GM20431 (cell line): ENCODE data around the gene ERN2.

ENCODE experiments used
- in situ Hi-C: fragments of 300-500 bp; cut with MseI, MboI; formaldehyde crosslinking; loops from one replicate; pipeline ENCODE4 v1.15.0; 2020; ENCODE audit warnings: low sequenced_read_pairs; ENCODE audit not compliant: unreplicated experiment

ERN2 gene

DNA sequence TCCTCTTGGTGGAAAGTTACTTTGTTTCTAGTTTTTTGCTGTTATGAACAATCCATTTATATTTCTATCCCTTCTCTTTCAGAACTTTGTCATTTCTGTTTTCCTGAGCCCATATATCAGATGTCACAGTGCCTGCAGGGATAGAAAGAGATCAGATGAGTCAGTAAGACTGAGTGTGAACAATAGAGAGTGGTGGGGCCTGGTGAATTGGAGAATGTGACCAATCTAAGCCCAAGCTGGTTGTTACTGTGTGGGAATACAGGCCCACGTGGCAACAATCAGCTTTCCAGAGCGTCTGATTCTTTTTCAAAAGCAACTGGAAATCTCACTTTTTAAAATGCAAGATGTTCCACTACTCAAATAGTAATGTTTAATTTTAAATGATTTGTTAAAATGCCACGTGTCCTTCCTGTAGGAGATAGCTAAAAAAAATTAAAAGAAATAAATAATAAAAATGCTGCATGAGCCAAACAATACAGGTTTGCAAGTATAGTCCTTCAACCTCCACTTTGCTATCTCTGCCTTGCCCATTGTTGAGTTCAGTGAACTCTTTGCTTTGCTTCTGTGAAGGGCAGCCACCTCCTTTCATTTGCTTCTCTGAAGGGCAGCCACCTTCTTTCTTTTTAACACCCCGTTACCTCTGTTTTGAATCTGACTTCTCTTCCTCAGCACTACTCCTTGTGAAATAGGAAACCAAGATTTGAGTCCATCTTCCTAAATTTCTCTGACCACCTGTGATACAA is 62.2 kb downstream of the ERN2 start:
- in situ Hi-C loops = no loop called here

DNA sequence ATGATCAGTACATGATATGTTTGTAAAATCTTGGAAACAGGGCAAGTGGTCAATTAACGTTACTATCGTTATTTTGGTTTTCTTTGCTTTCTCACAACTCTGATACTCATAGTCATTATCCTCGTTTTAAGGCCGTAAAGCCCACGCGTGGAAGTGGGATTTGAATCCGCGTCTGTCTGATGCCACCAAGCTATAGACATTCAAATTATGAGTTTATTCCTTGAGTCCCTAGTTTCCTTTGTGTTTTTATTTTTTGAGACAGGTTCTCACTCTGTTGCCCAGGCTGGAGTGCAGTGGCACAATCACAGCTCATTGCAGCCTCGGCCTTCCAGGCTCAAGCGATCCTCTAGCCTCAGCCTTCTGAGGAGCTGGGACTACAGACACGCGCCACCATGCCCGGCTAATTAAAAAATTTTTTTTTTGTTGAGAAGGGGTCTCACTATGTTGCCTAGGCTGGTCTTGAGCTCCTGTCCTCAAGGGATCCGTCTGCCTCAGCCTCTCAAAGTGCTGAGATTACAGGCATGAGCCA is 70.7 kb downstream of the ERN2 start:
- in situ Hi-C loops = no loop called here

DNA sequence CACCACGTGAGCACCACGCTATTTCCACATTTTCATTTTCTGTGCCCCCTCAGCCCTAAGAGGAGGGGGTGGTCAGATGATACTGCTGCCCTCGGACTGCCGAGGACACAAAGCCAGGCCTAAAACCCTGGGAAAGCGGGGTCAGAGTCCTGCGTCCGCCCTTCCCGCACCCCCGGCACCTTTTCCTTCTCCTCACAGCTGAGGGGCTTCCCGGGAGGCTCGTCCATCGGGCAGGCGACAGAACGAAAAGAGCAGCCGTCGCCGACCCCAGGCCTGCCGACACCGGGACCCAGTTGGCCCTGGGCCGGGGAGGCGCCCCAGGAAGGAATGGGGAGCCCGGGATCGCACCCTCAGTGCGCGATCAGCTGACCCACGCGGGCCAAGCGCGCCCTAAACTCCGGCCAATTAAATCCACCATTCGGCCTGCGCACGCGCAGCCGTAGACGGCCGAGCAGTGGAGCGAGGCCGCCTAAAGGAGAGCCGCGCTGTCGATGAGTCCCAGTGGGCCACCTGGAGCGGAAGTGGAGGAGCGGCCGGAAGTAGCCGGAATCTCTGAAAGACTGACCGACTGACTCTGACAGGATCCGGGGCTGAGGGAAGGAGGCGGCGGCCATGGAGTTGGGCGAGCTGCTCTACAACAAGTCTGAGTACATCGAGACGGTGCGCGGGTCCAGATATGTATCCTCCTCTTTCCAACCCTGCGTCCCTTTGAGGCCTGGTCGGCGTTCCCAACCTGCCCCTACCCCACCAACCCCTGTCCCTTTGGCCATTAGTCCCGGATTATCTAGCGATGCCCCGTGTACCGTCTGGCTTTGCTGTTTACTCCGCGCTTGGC is 71.9 kb downstream of the ERN2 start, which contains the start of the genes DCTN5 and PALB2:
DCTN5 (plus strand) TSS at position 536 of the 835 bp plus-strand sequence; CDS start at position 613, 77 bp downstream.
PALB2 (minus strand) TSS at position 380 of the 835 bp plus-strand sequence; CDS start at position 227, 153 bp downstream.
- in situ Hi-C loops = no loop called here

DNA sequence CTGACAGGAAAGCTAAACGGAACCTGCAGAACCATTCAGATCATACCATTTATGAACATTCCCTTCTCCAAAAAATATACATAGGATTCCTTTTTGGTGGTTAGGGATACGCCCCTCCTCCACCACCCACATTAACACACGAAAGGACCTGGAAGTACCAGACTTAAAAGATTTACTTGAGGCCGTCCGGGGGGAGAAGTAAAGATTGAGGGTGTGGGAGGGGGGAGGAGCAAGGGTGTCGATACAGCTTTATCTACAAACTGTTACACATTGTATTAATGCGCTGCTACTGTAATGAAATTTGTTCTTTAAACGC is 72.4 kb downstream of the ERN2 start:
- in situ Hi-C loops = no loop called here
